Neural cell (in vitro differentiated cells): ENCODE measurements around the gene HPX. TPM values are rescaled to one million over a fixed set of nuclear protein-coding genes. Genes with fewer than 3 reads are reported as not detected.

ENCODE experiments used
- H2AFZ ChIP-seq: fragments of 200-600, 300-800 bp; sonication (generic), shearing (Covaris generic); 2 replicates; pipeline ENCODE4 v1.6.0; 2014; ENCODE audit warnings: low read depth, mild to moderate bottlenecking, antibody characterized with exemption, low read length, moderate library complexity
- H3F3A ChIP-seq: fragments of 200-600 bp; shearing (Covaris generic); 2 replicates; pipeline ENCODE4 v1.6.1; 2016; ENCODE audit warnings: mild to moderate bottlenecking, moderate library complexity, mixed read lengths, antibody characterized with exemption, low read length; ENCODE audit not compliant: insufficient read depth, poor library complexity, severe bottlenecking
- H3K27ac ChIP-seq: fragments of 200-600, 300-800 bp; sonication (generic), shearing (Covaris generic); 2 replicates; pipeline ENCODE4 v1.5.1; 2014; ENCODE audit warnings: mild to moderate bottlenecking, low read length, moderate library complexity
- H3K27me3 ChIP-seq: fragments of 300-800, 200-600 bp; sonication (generic), shearing (Covaris generic); 2 replicates; pipeline ENCODE4 v1.6.0; 2014; ENCODE audit warnings: mild to moderate bottlenecking, low read depth, low read length, moderate library complexity; ENCODE audit not compliant: insufficient read depth
- H3K36me3 ChIP-seq: fragments of 300-800, 200-600 bp; sonication (generic), shearing (Covaris generic); 2 replicates; pipeline ENCODE4 v1.5.1; 2014; ENCODE audit warnings: mild to moderate bottlenecking, antibody characterized with exemption, low read length, moderate library complexity; ENCODE audit not compliant: insufficient read depth
- H3K4me2 ChIP-seq: fragments of 300-800, 200-600 bp; sonication (generic), shearing (Covaris generic); 2 replicates; pipeline ENCODE4 v1.6.0; 2014; ENCODE audit warnings: mild to moderate bottlenecking, low read length
- H3K4me3 ChIP-seq: fragments of 300-800, 200-600 bp; sonication (generic), shearing (Covaris generic); 2 replicates; pipeline ENCODE4 v1.5.1; 2014; ENCODE audit warnings: mild to moderate bottlenecking, low read length, moderate library complexity
- H3K79me2 ChIP-seq: fragments of 200-600 bp; shearing (Covaris generic); replicated peaks from 2 replicates; pipeline ENCODE4 v1.6.0; 2014; ENCODE audit warnings: mild to moderate bottlenecking, low read length, moderate library complexity; ENCODE audit not compliant: insufficient read depth
- H3K9ac ChIP-seq: fragments of 300-800, 200-600 bp; sonication (generic), shearing (Covaris generic); 2 replicates; pipeline ENCODE4 v1.6.1; 2016; ENCODE audit warnings: mild to moderate bottlenecking, low read length, mixed read lengths
- H3K9me2 ChIP-seq: fragments of 200-600 bp; shearing (Covaris generic); 2 replicates; pipeline ENCODE4 v1.6.1; 2016; ENCODE audit warnings: mild to moderate bottlenecking, low read length, mixed read lengths; ENCODE audit not compliant: insufficient read depth
- H3K9me3 ChIP-seq: fragments of 200-600, 300-800 bp; sonication (generic), shearing (Covaris generic); 2 replicates; pipeline ENCODE4 v1.6.1; 2016; ENCODE audit warnings: mild to moderate bottlenecking, mixed run types, low read length, moderate library complexity, mixed read lengths
- H4K20me1 ChIP-seq: fragments of 200-600 bp; shearing (Covaris generic); 2 replicates; pipeline ENCODE4 v1.6.1; 2016; ENCODE audit warnings: mild to moderate bottlenecking, mixed run types; ENCODE audit not compliant: insufficient read depth
- EP300 ChIP-seq: fragments of 450-650 bp; conservative IDR thresholded peaks from 2 replicates; pipeline ENCODE4 v1.6.1; 2014; ENCODE audit warnings: antibody characterized with exemption, mild to moderate bottlenecking, moderate library complexity; ENCODE audit not compliant: poor library complexity, severe bottlenecking
- EZH2 ChIP-seq: fragments of 200-600, 300-800 bp; shearing (Covaris generic), sonication (generic); IDR thresholded peaks from 2 replicates; pipeline ENCODE4 v1.6.1; 2014; ENCODE audit warnings: antibody characterized with exemption, low read length, borderline replicate concordance, mild to moderate bottlenecking; ENCODE audit not compliant: insufficient read depth, poor library complexity, severe bottlenecking
- MXI1 ChIP-seq: fragments of 450-650 bp; conservative IDR thresholded peaks from 2 replicates; pipeline ENCODE4 v1.6.1; 2014; ENCODE audit warnings: antibody characterized with exemption, mild to moderate bottlenecking; ENCODE audit not compliant: poor library complexity, severe bottlenecking
- POLR2AphosphoS5 ChIP-seq: IDR thresholded peaks from 2 replicates; pipeline ENCODE4 v1.6.1; 2012
- RAD21 ChIP-seq: fragments of 450-650 bp; conservative IDR thresholded peaks from 2 replicates; pipeline ENCODE4 v1.6.1; 2014; ENCODE audit warnings: antibody characterized with exemption, mild to moderate bottlenecking, moderate library complexity
- SMC3 ChIP-seq: fragments of 450-650 bp; conservative IDR thresholded peaks from 2 replicates; pipeline ENCODE4 v1.6.1; 2014; ENCODE audit warnings: antibody characterized with exemption, mild to moderate bottlenecking, moderate library complexity; ENCODE audit not compliant: poor library complexity
- TAF1 ChIP-seq: IDR thresholded peaks from 2 replicates; pipeline ENCODE4 v1.6.1; 2012; ENCODE audit warnings: low read depth
- polyA plus RNA-seq: library from polyadenylated mRNA; depleted of rRNA; stranded (reverse); fragments of >200 nt; gene quantifications from 2 replicates; pipeline ENCODE4 v1.2.3, GENCODE V29; 2014
- TF ChIP-seq, protein P1 (sequence below): fragments of 450-650 bp; IDR thresholded peaks from 2 replicates; pipeline ENCODE4 v1.5.1; 2014; ENCODE audit warnings: antibody characterized with exemption, mild to moderate bottlenecking, moderate library complexity; ENCODE audit not compliant: poor library complexity, severe bottlenecking
- TF ChIP-seq, protein P2 (sequence below): IDR thresholded peaks from 2 replicates; pipeline ENCODE4 v1.6.1; 2012; ENCODE audit warnings: borderline replicate concordance

The HPX gene
- polyA plus RNA-seq, 1 donor from 2014 or later, result 11.1 TPM

DNA sequence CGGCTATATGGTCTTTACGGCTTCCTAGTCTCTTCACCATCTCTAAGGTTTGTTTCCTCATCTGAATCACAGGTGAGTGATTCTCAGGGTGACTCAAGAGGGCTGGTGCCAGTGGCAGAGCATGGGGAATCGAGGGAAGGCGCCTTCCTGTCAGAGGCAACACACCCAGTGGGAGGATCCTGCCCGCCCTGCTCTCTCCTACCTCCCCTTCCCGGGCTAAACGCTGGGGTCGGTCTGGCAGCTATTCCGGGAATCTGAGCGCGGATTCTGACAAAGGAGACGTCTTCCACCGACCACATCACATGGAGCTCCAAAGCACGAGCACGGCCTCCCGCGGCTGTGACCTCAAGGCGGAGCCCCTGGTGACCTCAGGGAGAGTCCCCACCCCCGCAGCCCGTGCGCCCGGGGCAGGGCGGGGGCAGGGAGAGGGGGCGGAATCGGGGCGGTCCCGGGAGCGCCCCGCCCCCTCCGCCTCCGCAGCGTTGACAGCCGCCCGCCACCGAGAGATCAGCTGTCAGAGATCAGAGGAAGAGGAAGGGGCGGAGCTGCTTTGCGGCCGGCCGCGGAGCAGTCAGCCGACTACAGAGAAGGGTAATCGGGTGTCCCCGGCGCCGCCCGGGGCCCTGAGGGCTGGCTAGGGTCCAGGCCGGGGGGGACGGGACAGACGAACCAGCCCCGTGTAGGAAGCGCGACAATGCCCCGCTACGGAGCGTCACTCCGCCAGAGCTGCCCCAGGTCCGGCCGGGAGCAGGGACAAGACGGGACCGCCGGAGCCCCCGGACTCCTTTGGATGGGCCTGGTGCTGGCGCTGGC lies 50.7 kb downstream of the HPX start, which contains the start of gene SMPD1:
TSS of gene SMPD1 (plus strand) at position 570 of the 813 bp plus-strand sequence. CDS start at position 695, 125 bp downstream.
- peak within 1 kb of the TSS; percentile 93 for H3K9ac ChIP-seq
- TF ChIP-seq TAF1 (peak; percentile 71), RAD21 (peak; percentile 34), MXI1 (peak; percentile 88), EZH2 (no peak), EP300 (peak; percentile 82), POLR2AphosphoS5 (peak; percentile 85), SMC3 (peak; percentile 30)
- TF ChIP-seq, protein P1, sequence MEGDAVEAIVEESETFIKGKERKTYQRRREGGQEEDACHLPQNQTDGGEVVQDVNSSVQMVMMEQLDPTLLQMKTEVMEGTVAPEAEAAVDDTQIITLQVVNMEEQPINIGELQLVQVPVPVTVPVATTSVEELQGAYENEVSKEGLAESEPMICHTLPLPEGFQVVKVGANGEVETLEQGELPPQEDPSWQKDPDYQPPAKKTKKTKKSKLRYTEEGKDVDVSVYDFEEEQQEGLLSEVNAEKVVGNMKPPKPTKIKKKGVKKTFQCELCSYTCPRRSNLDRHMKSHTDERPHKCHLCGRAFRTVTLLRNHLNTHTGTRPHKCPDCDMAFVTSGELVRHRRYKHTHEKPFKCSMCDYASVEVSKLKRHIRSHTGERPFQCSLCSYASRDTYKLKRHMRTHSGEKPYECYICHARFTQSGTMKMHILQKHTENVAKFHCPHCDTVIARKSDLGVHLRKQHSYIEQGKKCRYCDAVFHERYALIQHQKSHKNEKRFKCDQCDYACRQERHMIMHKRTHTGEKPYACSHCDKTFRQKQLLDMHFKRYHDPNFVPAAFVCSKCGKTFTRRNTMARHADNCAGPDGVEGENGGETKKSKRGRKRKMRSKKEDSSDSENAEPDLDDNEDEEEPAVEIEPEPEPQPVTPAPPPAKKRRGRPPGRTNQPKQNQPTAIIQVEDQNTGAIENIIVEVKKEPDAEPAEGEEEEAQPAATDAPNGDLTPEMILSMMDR, result no peak
- TF ChIP-seq, protein P2, sequence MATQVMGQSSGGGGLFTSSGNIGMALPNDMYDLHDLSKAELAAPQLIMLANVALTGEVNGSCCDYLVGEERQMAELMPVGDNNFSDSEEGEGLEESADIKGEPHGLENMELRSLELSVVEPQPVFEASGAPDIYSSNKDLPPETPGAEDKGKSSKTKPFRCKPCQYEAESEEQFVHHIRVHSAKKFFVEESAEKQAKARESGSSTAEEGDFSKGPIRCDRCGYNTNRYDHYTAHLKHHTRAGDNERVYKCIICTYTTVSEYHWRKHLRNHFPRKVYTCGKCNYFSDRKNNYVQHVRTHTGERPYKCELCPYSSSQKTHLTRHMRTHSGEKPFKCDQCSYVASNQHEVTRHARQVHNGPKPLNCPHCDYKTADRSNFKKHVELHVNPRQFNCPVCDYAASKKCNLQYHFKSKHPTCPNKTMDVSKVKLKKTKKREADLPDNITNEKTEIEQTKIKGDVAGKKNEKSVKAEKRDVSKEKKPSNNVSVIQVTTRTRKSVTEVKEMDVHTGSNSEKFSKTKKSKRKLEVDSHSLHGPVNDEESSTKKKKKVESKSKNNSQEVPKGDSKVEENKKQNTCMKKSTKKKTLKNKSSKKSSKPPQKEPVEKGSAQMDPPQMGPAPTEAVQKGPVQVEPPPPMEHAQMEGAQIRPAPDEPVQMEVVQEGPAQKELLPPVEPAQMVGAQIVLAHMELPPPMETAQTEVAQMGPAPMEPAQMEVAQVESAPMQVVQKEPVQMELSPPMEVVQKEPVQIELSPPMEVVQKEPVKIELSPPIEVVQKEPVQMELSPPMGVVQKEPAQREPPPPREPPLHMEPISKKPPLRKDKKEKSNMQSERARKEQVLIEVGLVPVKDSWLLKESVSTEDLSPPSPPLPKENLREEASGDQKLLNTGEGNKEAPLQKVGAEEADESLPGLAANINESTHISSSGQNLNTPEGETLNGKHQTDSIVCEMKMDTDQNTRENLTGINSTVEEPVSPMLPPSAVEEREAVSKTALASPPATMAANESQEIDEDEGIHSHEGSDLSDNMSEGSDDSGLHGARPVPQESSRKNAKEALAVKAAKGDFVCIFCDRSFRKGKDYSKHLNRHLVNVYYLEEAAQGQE, result peak; percentile 89
- no peaks in the 10 kb centered on the region for H3K9me2 ChIP-seq
- H2AFZ ChIP-seq, result peak within 1 kb of the TSS; percentile 57
- H3K79me2 ChIP-seq, result peaks cover 7% of the 10 kb centered on the region
- peak within 1 kb of the TSS; percentile 69 for H3K4me2 ChIP-seq
- H4K20me1 ChIP-seq, result no peaks in the 10 kb centered on the region
- peak within 1 kb of the TSS; percentile 90 for H3K27ac ChIP-seq
- H3K9me3 ChIP-seq, result no peaks in the 10 kb centered on the region
- H3K4me3 ChIP-seq, result peak within 1 kb of the TSS; percentile 77
- no peaks in the 10 kb centered on the region for H3K36me3 ChIP-seq
- H3F3A ChIP-seq, result no peaks in the 10 kb centered on the region
- no peaks in the 10 kb centered on the region for H3K27me3 ChIP-seq

DNA sequence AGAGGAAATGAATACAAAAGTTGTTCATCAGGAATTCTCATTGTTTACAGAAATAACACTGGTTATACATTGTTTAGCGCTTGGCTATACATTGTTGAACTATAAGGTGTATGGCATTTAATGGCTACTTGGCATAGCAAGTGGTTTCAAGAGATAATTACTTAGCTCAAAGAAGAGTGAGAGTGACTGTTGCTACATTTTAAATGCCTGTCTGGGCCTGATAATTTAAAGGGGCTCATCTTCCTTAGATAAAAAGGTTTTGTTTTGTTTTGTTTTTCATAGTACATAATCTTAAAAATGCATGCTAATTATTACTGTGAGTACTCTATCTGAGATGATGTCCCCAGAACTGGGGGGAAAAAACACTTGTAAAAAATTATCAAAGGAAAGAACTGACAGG lies 52.0 kb downstream of the HPX start:
- TF ChIP-seq SMC3, result no peak
- TF ChIP-seq MXI1, result no peak
- no peak for TF ChIP-seq EP300
- TF ChIP-seq RAD21, result no peak
- TF ChIP-seq POLR2AphosphoS5, result no peak
- no peak for TF ChIP-seq TAF1
- TF ChIP-seq EZH2, result no peak
- no peak overlapping the region for H3K27ac ChIP-seq
- H4K20me1 ChIP-seq, result no peaks in the 10 kb centered on the region
- no peak overlapping the region for H3K4me2 ChIP-seq
- H3K27me3 ChIP-seq, result no peaks in the 10 kb centered on the region
- peak overlapping the region; percentile 77 for H3K4me3 ChIP-seq
- H3K79me2 ChIP-seq, result peaks cover 7% of the 10 kb centered on the region
- H3K9me2 ChIP-seq, result no peaks in the 10 kb centered on the region
- H2AFZ ChIP-seq, result no peak overlapping the region
- no peak overlapping the region for H3K9ac ChIP-seq
- H3F3A ChIP-seq, result no peaks in the 10 kb centered on the region
- H3K36me3 ChIP-seq, result no peaks in the 10 kb centered on the region
- H3K9me3 ChIP-seq, result no peaks in the 10 kb centered on the region
